Fibroblast of pulmonary artery (primary cell): Measurements from ENCODE around the gene FHDC1.

Experiments
- DNase-seq: peaks from one replicate; pipeline ENCODE4 v3.0.0-alpha.2; 2010; ENCODE audit warnings: low read depth
- H3K4me3 ChIP-seq: replicated peaks from 2 replicates; pipeline ENCODE4 v1.5.1; 2011; ENCODE audit warnings: low read depth, mild to moderate bottlenecking, control low read depth, low read length, moderate library complexity
- CTCF ChIP-seq: IDR thresholded peaks from 2 replicates; pipeline ENCODE4 v1.5.1; 2011; ENCODE audit warnings: mild to moderate bottlenecking, control low read depth, low read length, inconsistent platforms; ENCODE audit errors: missing control alignments

FHDC1 gene

GRCh38 chr4:152996672-152997071 lies 60.5 kb downstream of the FHDC1 start:
- DNase-seq = no peak
- TF ChIP-seq CTCF = no peak
- H3K4me3 ChIP-seq = no peak overlapping the region

GRCh38 chr4:152997288-152997687 lies 61.2 kb downstream of the FHDC1 start:
- DNase-seq = no peak
- no peak overlapping the region for H3K4me3 ChIP-seq
- TF ChIP-seq CTCF = no peak

- TF ChIP-seq CTCF = no peak
- H3K4me3 ChIP-seq = no peak overlapping the region
- DNase-seq = no peak
Observed at GRCh38 chr4:152997771-152998487, 61.8 kb downstream of the FHDC1 start.

GRCh38 chr4:152998861-152999260 lies 62.7 kb downstream of the FHDC1 start:
- no peak for DNase-seq
- no peak overlapping the region for H3K4me3 ChIP-seq
- no peak for TF ChIP-seq CTCF

GRCh38 chr4:152999346-153000075 lies 63.4 kb downstream of the FHDC1 start:
- no peak for TF ChIP-seq CTCF
- H3K4me3 ChIP-seq = no peak overlapping the region
- no peak for DNase-seq

- no peak for DNase-seq
- no peak for TF ChIP-seq CTCF
Observed at GRCh38 chr4:153000076-153000420, 63.9 kb downstream of the FHDC1 start.

GRCh38 chr4:153001626-153002025 lies 65.5 kb downstream of the FHDC1 start:
- no peak for TF ChIP-seq CTCF
- no peak overlapping the region for H3K4me3 ChIP-seq
- no peak for DNase-seq

More at GRCh38 chr4:153000076-153000420, 63.9 kb downstream of the FHDC1 start:
- no peak overlapping the region for H3K4me3 ChIP-seq
